Measurements from ENCODE around the gene TIMM8B. TPM values are rescaled to one million over a fixed set of nuclear protein-coding genes. Genes with fewer than 3 reads are reported as not detected.

Gene TIMM8B
- total and polyA plus RNA-seq, 9 of the 15 experiments (the other 6 are each of a cell fraction or from before 2014, with no cell fraction given): 95.8 to 338 (median 145) TPM

DNA sequence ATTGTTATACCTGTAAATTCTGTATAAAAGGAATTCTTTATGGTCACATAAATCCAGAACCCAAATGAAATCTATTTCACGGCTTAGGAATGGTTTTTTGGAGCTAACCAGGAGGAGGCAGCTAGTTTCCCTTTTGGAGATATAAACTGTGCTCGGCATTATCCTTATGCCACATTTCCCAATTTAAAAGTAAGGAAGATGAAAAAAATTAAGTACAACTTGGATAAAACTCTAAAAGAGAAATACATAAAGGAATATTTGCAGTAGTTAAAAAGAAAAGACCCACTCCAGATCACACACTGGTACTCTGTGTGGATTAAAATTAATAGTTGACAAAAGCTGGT, 43.6 kb downstream of the TIMM8B start:
- FAIRE-seq: no peak
- H4K20me1 ChIP-seq (replicated peaks; ENCODE audit: control insufficient read depth, insufficient read depth, low read length): no peaks in the 10 kb centered on the region; the same call in 1 of the 2 replicates
- ChIA-PET CTCF (ENCODE audit: low intra/inter-chr PET ratio) (no interaction called here), POLR2A (interaction anchor here (0.7 to 2.2 kb wide), 8 partner anchors 9 to 282 kb away, joined by 3 to 10 read pairs (median 3); partner anchors contain the start of genes SDHD and TIMM8B)
- H3K4me1 ChIP-seq (replicated peaks in 1 of 2; ENCODE audit: control insufficient read depth in 2 of 2, insufficient read depth in 2 of 2, low read length in 2 of 2): peaks cover 8 to 46% of the 10 kb centered on the region in 2 experiments
- no peak overlapping the region for H3K9ac ChIP-seq (ENCODE audit: insufficient read depth in 1 of 2, low read depth in 2 of 2, low read length in 2 of 2)
- ATAC-seq: no peak; the same call in 2 of the 3 replicates
- H3K4me3 ChIP-seq: no peak overlapping the region
- in situ Hi-C loops (cut with MboI): no loop called here
- no peak overlapping the region for H2AFZ ChIP-seq (ENCODE audit: low read depth, low read length)
- H3K4me2 ChIP-seq (ENCODE audit: insufficient read depth, low read length): no peak overlapping the region
- intact Hi-C loops (cut with micrococcal nuclease): no loop called here
- no peak for DNase-seq (ENCODE audit: extremely low read depth in 1 of 4, low spot score in 3 of 4)
- no TSS peak for BruUV-seq (replicated peaks)
- H3K9me1 ChIP-seq (ENCODE audit: control insufficient read depth, insufficient read depth, low read length): no peaks in the 10 kb centered on the region
- TF ChIP-seq KDM2B (CRISPR knock-in tag; IDR thresholded peaks at IDR 0.05) (no peak), RFX1 (IDR thresholded peaks at IDR 0.05) (no peak), JUND (IDR thresholded peaks at IDR 0.05; ENCODE audit: borderline replicate concordance, low read depth, low read length) (no peak), JUND (tag; IDR thresholded peaks at IDR 0.05; ENCODE audit: borderline replicate concordance, low read depth, low read length) (peak; percentile 9; the same call in 1 of the 3 replicates), DPF2 (IDR thresholded peaks at IDR 0.05) (peak; percentile 20; the same call in 1 of the 2 replicates), SMARCB1 (IDR thresholded peaks at IDR 0.05; ENCODE audit: insufficient read length, low read depth) (no peak), MEF2D (tag; conservative IDR thresholded peaks at IDR 0.05; ENCODE audit: low read depth) (0 out of 2 replicates have a peak, but pooled peaks have one; percentile 42), ZNF197 (CRISPR knock-in tag; IDR thresholded peaks at IDR 0.05; ENCODE audit: low read depth) (0 out of 2 replicates have a peak, but pooled peaks have one; percentile 14), FOSL1 (tag; conservative IDR thresholded peaks at IDR 0.05) (peak; percentile 85), MAZ (CRISPR knock-in tag; conservative IDR thresholded peaks at IDR 0.05 in 1 of 2, IDR thresholded peaks at IDR 0.05 in 1 of 2) (peak in 1 of 2 experiments; percentile 3; a peak in 1 of 4 replicates)
- TF ChIP-seq, protein P1, sequence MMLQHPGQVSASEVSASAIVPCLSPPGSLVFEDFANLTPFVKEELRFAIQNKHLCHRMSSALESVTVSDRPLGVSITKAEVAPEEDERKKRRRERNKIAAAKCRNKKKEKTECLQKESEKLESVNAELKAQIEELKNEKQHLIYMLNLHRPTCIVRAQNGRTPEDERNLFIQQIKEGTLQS (IDR thresholded peaks at IDR 0.05): 0 out of 2 replicates have a peak, but pooled peaks have one; percentile 20
- TF ChIP-seq, protein P1 (CRISPR knock-in tag; conservative IDR thresholded peaks at IDR 0.05): no peak; the same call in 1 of the 2 replicates
- TF ChIP-seq, protein P2, sequence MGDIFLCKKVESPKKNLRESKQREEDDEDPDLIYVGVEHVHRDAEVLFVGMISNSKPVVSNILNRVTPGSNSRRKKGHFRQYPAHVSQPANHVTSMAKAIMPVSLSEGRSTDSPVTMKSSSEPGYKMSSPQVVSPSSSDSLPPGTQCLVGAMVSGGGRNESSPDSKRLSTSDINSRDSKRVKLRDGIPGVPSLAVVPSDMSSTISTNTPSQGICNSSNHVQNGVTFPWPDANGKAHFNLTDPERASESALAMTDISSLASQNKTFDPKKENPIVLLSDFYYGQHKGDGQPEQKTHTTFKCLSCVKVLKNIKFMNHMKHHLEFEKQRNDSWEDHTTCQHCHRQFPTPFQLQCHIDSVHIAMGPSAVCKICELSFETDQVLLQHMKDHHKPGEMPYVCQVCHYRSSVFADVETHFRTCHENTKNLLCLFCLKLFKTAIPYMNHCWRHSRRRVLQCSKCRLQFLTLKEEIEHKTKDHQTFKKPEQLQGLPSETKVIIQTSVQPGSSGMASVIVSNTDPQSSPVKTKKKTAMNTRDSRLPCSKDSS (IDR thresholded peaks at IDR 0.05; ENCODE audit: low read depth, partially characterized antibody): no peak
- TF ChIP-seq, protein P3, sequence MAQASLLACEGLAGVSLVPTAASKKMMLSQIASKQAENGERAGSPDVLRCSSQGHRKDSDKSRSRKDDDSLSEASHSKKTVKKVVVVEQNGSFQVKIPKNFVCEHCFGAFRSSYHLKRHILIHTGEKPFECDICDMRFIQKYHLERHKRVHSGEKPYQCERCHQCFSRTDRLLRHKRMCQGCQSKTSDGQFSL (CRISPR knock-in tag; IDR thresholded peaks at IDR 0.05): no peak
- TF ChIP-seq, protein P3 (tag; IDR thresholded peaks at IDR 0.05): no peak
- TF ChIP-seq, protein P4, sequence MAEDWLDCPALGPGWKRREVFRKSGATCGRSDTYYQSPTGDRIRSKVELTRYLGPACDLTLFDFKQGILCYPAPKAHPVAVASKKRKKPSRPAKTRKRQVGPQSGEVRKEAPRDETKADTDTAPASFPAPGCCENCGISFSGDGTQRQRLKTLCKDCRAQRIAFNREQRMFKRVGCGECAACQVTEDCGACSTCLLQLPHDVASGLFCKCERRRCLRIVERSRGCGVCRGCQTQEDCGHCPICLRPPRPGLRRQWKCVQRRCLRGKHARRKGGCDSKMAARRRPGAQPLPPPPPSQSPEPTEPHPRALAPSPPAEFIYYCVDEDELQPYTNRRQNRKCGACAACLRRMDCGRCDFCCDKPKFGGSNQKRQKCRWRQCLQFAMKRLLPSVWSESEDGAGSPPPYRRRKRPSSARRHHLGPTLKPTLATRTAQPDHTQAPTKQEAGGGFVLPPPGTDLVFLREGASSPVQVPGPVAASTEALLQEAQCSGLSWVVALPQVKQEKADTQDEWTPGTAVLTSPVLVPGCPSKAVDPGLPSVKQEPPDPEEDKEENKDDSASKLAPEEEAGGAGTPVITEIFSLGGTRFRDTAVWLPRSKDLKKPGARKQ (CRISPR knock-in tag; IDR thresholded peaks at IDR 0.05): peak; percentile 51; the same call in 1 of the 2 replicates
- H3K79me2 ChIP-seq (ENCODE audit: control insufficient read depth, insufficient read depth, low read length): peaks cover 48% of the 10 kb centered on the region
- WGBS (ENCODE audit: insufficient coverage, low coverage, missing lambda C conversion rate): 69% methylated on average over 2 of the region's 2 CpGs
- peaks cover 86% of the 10 kb centered on the region for H3K36me3 ChIP-seq (ENCODE audit: control insufficient read depth, insufficient read depth, low read length)
- H3K9me3 ChIP-seq (replicated peaks; ENCODE audit: control insufficient read depth, insufficient read depth, low read depth, low read length): no peaks in the 10 kb centered on the region
- peak overlapping the region; percentile 79; the same call in 1 of the 3 replicates for H3K27ac ChIP-seq (ENCODE audit: extremely low read depth, low read depth, low read length)
- H3K27me3 ChIP-seq (ENCODE audit: control insufficient read depth in 2 of 2, insufficient read depth in 2 of 2, low read length in 2 of 2): no peaks in the 10 kb centered on the region
